Transverse colon (tissue), 4 donors: ENCODE data around the gene ACADS. TPM values are rescaled to one million over a fixed set of nuclear protein-coding genes. Genes with fewer than 3 reads are reported as not detected.

Source experiments
- DNase-seq: peaks from one replicate; pipeline ENCODE4 v3.0.0-alpha.2; 2019
- H3K27ac ChIP-seq, 4 donors: fragments of 200-600 bp; sonication (generic); 2 replicates each; pipeline ENCODE4 v1.5.1; 2016 to 2018; ENCODE audit warnings: inconsistent platforms in 4 of 4
- H3K27me3 ChIP-seq: fragments of 200-600 bp; sonication (generic); 2 replicates; pipeline ENCODE4 v1.5.1; 2017; ENCODE audit warnings: inconsistent platforms
- H3K36me3 ChIP-seq, 4 donors: fragments of 200-600 bp; sonication (generic); 2 replicates each; pipeline ENCODE4 v1.5.1; 2017 to 2019; ENCODE audit warnings: inconsistent platforms in 4 of 4
- H3K4me1 ChIP-seq, 4 donors: fragments of 200-600 bp; sonication (generic); 2 replicates each; pipeline ENCODE4 v1.5.1; 2017 to 2020; ENCODE audit warnings: inconsistent platforms in 4 of 4
- H3K4me3 ChIP-seq, 4 donors: fragments of 200-600 bp; sonication (generic); 1 replicate in 1 of 4; 2 replicates in 3 of 4; pipeline versions ENCODE4 v1.5.1 to v1.6.1; 2017 to 2019; ENCODE audit warnings: inconsistent platforms in 4 of 4
- H3K9me3 ChIP-seq, 2 donors: fragments of 200-600 bp; sonication (generic); 2 replicates each; pipeline ENCODE4 v1.5.1; 2017 to 2019; ENCODE audit warnings: inconsistent platforms in 2 of 2
- EP300 ChIP-seq: sonication (generic); formaldehyde crosslinking; IDR thresholded peaks from one replicate; pipeline ENCODE4 v1.6.1; 2017; ENCODE audit warnings: antibody characterized with exemption, low read depth
- POLR2A ChIP-seq: fragments of 450-650 bp; IDR thresholded peaks from one replicate; pipeline ENCODE4 v1.6.1; 2016; ENCODE audit warnings: antibody characterized with exemption, mild to moderate bottlenecking, moderate library complexity
- POLR2AphosphoS5 ChIP-seq, 3 donors: sonication (generic); formaldehyde crosslinking; IDR thresholded peaks; one replicate each; pipeline ENCODE4 v1.6.1; 2016; ENCODE audit warnings: antibody characterized with exemption in 3 of 3
- WGBS, 2 donors: methylation state at CpG; one replicate each; pipeline ENCODE4 v1.1.5; 2018; ENCODE audit warnings: low coverage in 1 of 2; 5-methylcytosine and 5-hydroxymethylcytosine counted together
- in situ Hi-C, 4 donors: fragments of 200-750 bp; cut with MboI; loops; one replicate each; pipeline versions ENCODE4 v1.15.0 to v1.15.1; 2017; ENCODE audit warnings: low sequenced_read_pairs in 3 of 4, low pct_ligation_motif_present in 1 of 4, low pct_unique_long_range_greater_than_20kb in 1 of 4
- intact Hi-C: fragments of 100-400 bp; cut with DNase I; formaldehyde crosslinking; loops from one replicate; pipeline ENCODE4 v1.15.1; 2023; ENCODE audit warnings: low total_unique reads
- total RNA-seq, 4 donors: library from RNA; depleted of rRNA; stranded (reverse); fragments of >200 nt; gene quantifications; one replicate each; pipeline ENCODE4 v1.1.0, GENCODE V29; 2016
- TF ChIP-seq, protein P1 (sequence below), 5 experiments: fragments of 200-600 bp in 3 of 5; fragments of 450-650 bp in 2 of 5; sonication (generic) in 3 of 5; IDR thresholded peaks; 1 replicate in 2 of 5; 2 replicates in 3 of 5; pipeline ENCODE4 v1.5.1; 2016 to 2017; ENCODE audit warnings: antibody characterized with exemption in 5 of 5, inconsistent platforms in 3 of 5, mild to moderate bottlenecking in 2 of 5, moderate library complexity in 1 of 5

The ACADS gene
- total RNA-seq, 4 donors from 2014 or later = 224 to 338 (median 297) TPM

DNA sequence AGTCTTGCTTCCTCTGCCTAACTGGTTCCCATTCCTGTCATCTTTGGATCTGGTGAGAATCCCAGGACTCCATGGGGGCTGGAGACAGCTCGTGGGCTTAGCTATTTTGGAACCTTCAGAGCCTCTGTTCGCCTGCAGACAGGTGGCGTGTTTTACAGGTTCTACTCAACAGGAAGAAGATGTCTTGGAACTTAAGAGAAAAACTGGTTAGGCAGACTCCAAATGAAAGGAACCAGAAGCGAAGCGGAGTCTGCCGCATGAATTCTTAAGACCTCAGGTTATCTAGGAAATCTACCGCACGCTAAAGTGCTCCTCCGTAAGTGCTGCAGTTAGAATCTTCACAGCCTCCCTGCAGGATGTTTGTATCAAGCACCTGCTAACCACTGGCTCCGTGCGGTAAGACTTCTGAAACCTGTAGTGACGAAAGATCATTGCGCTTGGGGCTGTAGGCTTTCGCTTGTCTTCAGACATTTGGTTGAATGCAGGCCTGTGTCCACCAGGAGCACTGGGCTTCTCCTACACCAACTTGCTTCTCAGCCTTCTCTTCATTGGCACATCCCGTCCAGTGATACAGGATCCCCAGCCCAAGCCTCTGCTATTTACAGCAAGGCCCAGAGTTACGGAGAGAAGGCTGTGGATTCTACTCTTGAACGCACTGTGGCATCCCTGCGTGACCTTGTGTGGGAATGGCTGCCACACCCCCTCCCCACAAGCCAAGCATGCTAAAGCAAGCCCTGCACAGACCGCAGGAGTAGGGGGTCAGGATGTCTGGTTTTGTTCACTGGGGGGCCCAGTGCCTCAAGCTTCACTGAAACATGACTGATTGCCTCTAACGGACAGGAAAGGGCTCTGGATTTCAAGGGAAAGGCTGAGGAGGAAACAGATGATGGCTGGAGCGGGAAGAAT lies 35.0 kb downstream of the ACADS start:
- peak overlapping the region in 3 of 4 donors; percentile 51 to 59 (median 52) for H3K27ac ChIP-seq
- peaks cover 3 to 19% (median 12%) of the 10 kb centered on the region in 4 donors for H3K4me1 ChIP-seq
- TF ChIP-seq, protein P1, sequence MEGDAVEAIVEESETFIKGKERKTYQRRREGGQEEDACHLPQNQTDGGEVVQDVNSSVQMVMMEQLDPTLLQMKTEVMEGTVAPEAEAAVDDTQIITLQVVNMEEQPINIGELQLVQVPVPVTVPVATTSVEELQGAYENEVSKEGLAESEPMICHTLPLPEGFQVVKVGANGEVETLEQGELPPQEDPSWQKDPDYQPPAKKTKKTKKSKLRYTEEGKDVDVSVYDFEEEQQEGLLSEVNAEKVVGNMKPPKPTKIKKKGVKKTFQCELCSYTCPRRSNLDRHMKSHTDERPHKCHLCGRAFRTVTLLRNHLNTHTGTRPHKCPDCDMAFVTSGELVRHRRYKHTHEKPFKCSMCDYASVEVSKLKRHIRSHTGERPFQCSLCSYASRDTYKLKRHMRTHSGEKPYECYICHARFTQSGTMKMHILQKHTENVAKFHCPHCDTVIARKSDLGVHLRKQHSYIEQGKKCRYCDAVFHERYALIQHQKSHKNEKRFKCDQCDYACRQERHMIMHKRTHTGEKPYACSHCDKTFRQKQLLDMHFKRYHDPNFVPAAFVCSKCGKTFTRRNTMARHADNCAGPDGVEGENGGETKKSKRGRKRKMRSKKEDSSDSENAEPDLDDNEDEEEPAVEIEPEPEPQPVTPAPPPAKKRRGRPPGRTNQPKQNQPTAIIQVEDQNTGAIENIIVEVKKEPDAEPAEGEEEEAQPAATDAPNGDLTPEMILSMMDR (IDR thresholded peaks at IDR 0.05) = no peak
- TF ChIP-seq EP300 = no peak
- no peak for TF ChIP-seq POLR2AphosphoS5 (IDR thresholded peaks at IDR 0.05)
- TF ChIP-seq POLR2A = no peak
- intact Hi-C loops = no loop called here
- H3K36me3 ChIP-seq = peaks cover 0 to 18% (median 6%) of the 10 kb centered on the region in 4 donors
- no peaks in the 10 kb centered on the region for H3K9me3 ChIP-seq
- H3K4me3 ChIP-seq = no peak overlapping the region
- WGBS, 2 donors = 89 to 96% methylated on average over 3 to 21 of the region's 21 CpGs
- no peak for DNase-seq
- H3K27me3 ChIP-seq = no peaks in the 10 kb centered on the region
- in situ Hi-C loops = no loop called here

GRCh38 chr12:120761519-120761934 lies 35.9 kb downstream of the ACADS start:
- no peak for TF ChIP-seq POLR2A
- TF ChIP-seq POLR2AphosphoS5 (IDR thresholded peaks at IDR 0.05) = peak in 2 of 3 donors; percentile 31 to 41
- Histone ChIP-seq H3K27me3 (no peaks in the 10 kb centered on the region), H3K4me1 (peaks cover 3 to 19% (median 15%) of the 10 kb centered on the region in 4 donors), H3K27ac (peak overlapping the region; percentile 14 to 59 (median 52)), H3K36me3 (peaks cover 0 to 18% (median 6%) of the 10 kb centered on the region in 4 donors), H3K4me3 (no peak overlapping the region), H3K9me3 (no peaks in the 10 kb centered on the region)
- intact Hi-C loops (no loop called here), in situ Hi-C loops (no loop called here)
- no peak for DNase-seq
- WGBS, 2 donors = 72 to 73% methylated on average over 8 to 9 of the region's 9 CpGs

DNA sequence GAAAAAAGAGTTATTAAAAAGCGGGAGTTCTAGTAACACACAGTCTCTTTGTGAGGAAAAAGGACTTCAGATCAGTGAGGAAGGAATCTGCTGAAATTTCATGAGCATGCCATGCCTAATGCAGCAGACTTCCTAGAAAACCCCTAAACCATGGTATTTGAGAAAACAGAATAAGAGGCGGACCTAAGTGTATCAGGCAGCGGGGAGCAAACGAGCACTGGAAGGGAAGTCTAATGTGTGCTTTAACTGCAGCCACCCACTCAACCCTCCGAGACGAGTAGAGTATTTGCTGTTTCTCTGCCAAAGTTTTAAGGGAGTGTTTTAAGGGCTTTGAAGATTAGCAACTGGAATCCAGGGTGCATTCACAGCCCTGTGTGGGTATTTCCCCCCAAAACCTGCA lies 36.5 kb downstream of the ACADS start:
- Histone ChIP-seq H3K27me3 (no peaks in the 10 kb centered on the region), H3K9me3 (no peaks in the 10 kb centered on the region), H3K36me3 (peaks cover 0 to 18% (median 6%) of the 10 kb centered on the region in 4 donors), H3K27ac (peak overlapping the region; percentile 14 to 59 (median 52)), H3K4me1 (peaks cover 3 to 21% (median 12%) of the 10 kb centered on the region in 4 donors), H3K4me3 (no peak overlapping the region)
- in situ Hi-C loops = no loop called here
- WGBS, 2 donors = 47 to 83% methylated on average over 3 to 6 of the region's 6 CpGs
- no peak for DNase-seq
- intact Hi-C loops = no loop called here
- TF ChIP-seq EP300 = no peak

DNA sequence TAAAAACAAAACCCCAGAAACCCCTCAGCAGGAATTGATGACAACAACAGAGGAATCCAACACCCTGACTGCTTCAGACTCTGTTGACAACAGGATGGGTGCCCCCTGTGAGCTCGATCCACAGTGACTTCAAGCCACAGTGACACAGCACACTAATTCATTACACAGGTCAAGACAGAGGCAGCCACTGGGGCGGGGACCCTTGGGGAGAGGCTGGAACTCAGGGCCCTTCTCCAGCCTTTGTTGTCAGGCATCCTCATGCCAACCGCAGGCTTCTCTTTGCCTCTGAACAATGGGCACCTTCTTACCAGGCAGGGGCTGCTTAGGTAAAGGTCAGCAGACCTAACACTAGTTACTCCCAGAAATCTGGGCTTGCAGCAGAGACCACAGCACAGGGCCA lies 37.6 kb downstream of the ACADS start:
- no peak for DNase-seq
- intact Hi-C loops = no loop called here
- peaks cover 3 to 18% (median 7%) of the 10 kb centered on the region in 4 donors for H3K4me1 ChIP-seq
- H3K27ac ChIP-seq = no peak overlapping the region
- in situ Hi-C loops = no loop called here
- WGBS, 2 donors = 88% methylated on average over 3 of the region's 3 CpGs; no CpG with 5 or more reads in 1 of the 2 donors
- H3K4me3 ChIP-seq = no peak overlapping the region
- TF ChIP-seq POLR2AphosphoS5 (IDR thresholded peaks at IDR 0.05) = no peak
- no peaks in the 10 kb centered on the region for H3K27me3 ChIP-seq
- H3K9me3 ChIP-seq = no peaks in the 10 kb centered on the region
- peaks cover 0 to 19% (median 9%) of the 10 kb centered on the region in 4 donors for H3K36me3 ChIP-seq

- no peaks in the 10 kb centered on the region for H3K9me3 ChIP-seq
- no peaks in the 10 kb centered on the region for H3K27me3 ChIP-seq
- DNase-seq = no peak
- in situ Hi-C loops (no loop called here), intact Hi-C loops (no loop called here)
- WGBS, 2 donors = 59 to 83% methylated on average over 3 to 9 of the region's 9 CpGs
- TF ChIP-seq, protein P1 (IDR thresholded peaks at IDR 0.05) = no peak
- TF ChIP-seq POLR2A = no peak
- TF ChIP-seq POLR2AphosphoS5 (IDR thresholded peaks at IDR 0.05) = no peak
- TF ChIP-seq EP300 = no peak
- peaks cover 0 to 26% (median 11%) of the 10 kb centered on the region in 4 donors for H3K36me3 ChIP-seq
- H3K4me3 ChIP-seq = no peak overlapping the region
- peaks cover 3 to 18% (median 7%) of the 10 kb centered on the region in 4 donors for H3K4me1 ChIP-seq
- H3K27ac ChIP-seq = peak overlapping the region; percentile 73 to 85 (median 76)
Measured at GRCh38 chr12:120764816-120765215, 39.2 kb downstream of the ACADS start.
